Endodermal cell (in vitro differentiated cells): ENCODE measurements around the gene PARD6G. TPM values are rescaled to one million over a fixed set of nuclear protein-coding genes. Genes with fewer than 3 reads are reported as not detected.

Source experiments
- DNase-seq: peaks from one replicate; pipeline ENCODE4 v3.0.0-alpha.2; 2017
- H3K27ac ChIP-seq: 2 replicates; pipeline ENCODE4 v1.5.1; 2013; ENCODE audit warnings: mild to moderate bottlenecking, low read depth, low read length, moderate library complexity
- H3K27me3 ChIP-seq: 2 replicates; pipeline ENCODE4 v1.6.1; 2013; ENCODE audit warnings: mild to moderate bottlenecking, low read length, moderate library complexity; ENCODE audit not compliant: insufficient read depth, control insufficient read depth, poor library complexity, severe bottlenecking
- H3K36me3 ChIP-seq: 2 replicates; pipeline ENCODE4 v1.7.0; 2013; ENCODE audit warnings: mild to moderate bottlenecking, low read length, moderate library complexity; ENCODE audit not compliant: control insufficient read depth, insufficient read depth
- H3K4me1 ChIP-seq: one replicate; pipeline ENCODE4 v1.7.0; 2013; ENCODE audit warnings: low read length; ENCODE audit not compliant: control insufficient read depth, insufficient read depth
- H3K4me3 ChIP-seq: 2 replicates; pipeline ENCODE4 v1.5.1; 2013; ENCODE audit warnings: mild to moderate bottlenecking, low read length, moderate library complexity
- H3K9ac ChIP-seq: 2 replicates; pipeline ENCODE4 v1.6.1; 2013; ENCODE audit warnings: mild to moderate bottlenecking, low read length, moderate library complexity; ENCODE audit not compliant: poor library complexity, severe bottlenecking; ENCODE audit errors: extremely low read depth
- H3K9me3 ChIP-seq: 2 replicates; pipeline ENCODE4 v1.6.1; 2013; ENCODE audit warnings: mild to moderate bottlenecking, low read length, moderate library complexity; ENCODE audit not compliant: control insufficient read depth
- H3K27ac Mint-ChIP-seq: 2 replicates; pipeline ENCODE4 v1.8.0; 2020; ENCODE audit warnings: mixed read lengths
- H3K27me3 Mint-ChIP-seq: 2 replicates; pipeline ENCODE4 v1.8.0; 2021; ENCODE audit warnings: mild to moderate bottlenecking, mixed read lengths; ENCODE audit not compliant: insufficient read depth
- H3K36me3 Mint-ChIP-seq: 2 replicates; pipeline ENCODE4 v1.8.0; 2020; ENCODE audit warnings: low read depth, mixed read lengths
- H3K4me1 Mint-ChIP-seq: 2 replicates; pipeline ENCODE4 v1.8.0; 2020; ENCODE audit warnings: mixed read lengths
- H3K4me3 Mint-ChIP-seq: 2 replicates; pipeline ENCODE4 v1.8.0; 2020; ENCODE audit warnings: mild to moderate bottlenecking, moderate library complexity, mixed read lengths
- H3K9me3 Mint-ChIP-seq: 2 replicates; pipeline ENCODE4 v1.8.0; 2020; ENCODE audit warnings: mild to moderate bottlenecking, mixed read lengths
- CTCF ChIP-seq: fragments of 200-600 bp; sonication (generic); conservative IDR thresholded peaks from 2 replicates; pipeline ENCODE4 v1.5.0; 2021; ENCODE audit warnings: antibody characterized with exemption, mild to moderate bottlenecking
- WGBS, 2 experiments: methylation state at CpG; one replicate each; pipeline versions ENCODE4 v1.1.5 to v1.1.7; 2013; ENCODE audit warnings: missing lambda C conversion rate in 2 of 2, mixed read lengths in 1 of 2; ENCODE audit not compliant: insufficient coverage in 1 of 2, insufficient read length in 1 of 2; 5-methylcytosine and 5-hydroxymethylcytosine counted together
- total RNA-seq, 2 donors: library from RNA; stranded (reverse); fragmentation: NEBNext Ultra II Directional in 1 of 2; extraction: Animal tissue kit (Norgen Biotek cat#: 25700) in 1 of 2; gene quantifications; 2 replicates in 1 of 2; 3 replicates in 1 of 2; pipeline ENCODE4 v1.2.1, GENCODE V29; 2021

The PARD6G gene
- total RNA-seq, 2 donors from 2014 or later, result 15.4 to 17.3 TPM

DNA sequence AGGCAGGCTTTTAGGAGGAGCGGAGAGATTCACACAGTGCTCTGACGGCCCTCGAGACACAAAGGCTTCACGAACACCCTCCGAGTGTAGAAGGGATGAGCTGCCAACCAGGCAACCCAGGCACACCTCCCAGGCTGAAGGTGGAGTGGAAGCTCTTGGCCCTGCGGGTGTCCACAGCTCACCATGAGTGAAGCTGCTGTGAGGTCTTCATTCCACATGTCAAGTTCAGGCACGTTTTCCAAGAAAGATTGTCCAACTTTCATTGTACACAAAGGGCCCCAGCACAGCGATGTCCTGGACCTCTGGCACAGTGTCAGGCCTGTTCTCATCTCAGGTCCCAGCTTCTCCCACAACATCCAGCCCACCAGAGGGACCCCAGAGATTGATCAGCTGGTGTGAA, 13.4 kb downstream of the PARD6G start:
- no peak overlapping the region for H3K4me3 ChIP-seq
- DNase-seq, result no peak
- no peaks in the 10 kb centered on the region for H3K36me3 Mint-ChIP-seq
- H3K27ac ChIP-seq, result no peak overlapping the region
- H3K4me1 ChIP-seq, result no peaks in the 10 kb centered on the region
- peaks cover 9% of the 10 kb centered on the region for H3K27me3 Mint-ChIP-seq
- no peaks in the 10 kb centered on the region for H3K36me3 ChIP-seq
- no peak overlapping the region for H3K4me3 Mint-ChIP-seq
- H3K9ac ChIP-seq, result no peak overlapping the region
- H3K9me3 ChIP-seq, result no peaks in the 10 kb centered on the region
- peaks cover 9% of the 10 kb centered on the region for H3K9me3 Mint-ChIP-seq
- no peaks in the 10 kb centered on the region for H3K4me1 Mint-ChIP-seq
- H3K27me3 ChIP-seq, result no peaks in the 10 kb centered on the region
- TF ChIP-seq CTCF, result no peak
- 90 to 92% methylated on average over 6 to 8 of the region's 8 CpGs for WGBS, 2 experiments
- no peak overlapping the region for H3K27ac Mint-ChIP-seq

DNA sequence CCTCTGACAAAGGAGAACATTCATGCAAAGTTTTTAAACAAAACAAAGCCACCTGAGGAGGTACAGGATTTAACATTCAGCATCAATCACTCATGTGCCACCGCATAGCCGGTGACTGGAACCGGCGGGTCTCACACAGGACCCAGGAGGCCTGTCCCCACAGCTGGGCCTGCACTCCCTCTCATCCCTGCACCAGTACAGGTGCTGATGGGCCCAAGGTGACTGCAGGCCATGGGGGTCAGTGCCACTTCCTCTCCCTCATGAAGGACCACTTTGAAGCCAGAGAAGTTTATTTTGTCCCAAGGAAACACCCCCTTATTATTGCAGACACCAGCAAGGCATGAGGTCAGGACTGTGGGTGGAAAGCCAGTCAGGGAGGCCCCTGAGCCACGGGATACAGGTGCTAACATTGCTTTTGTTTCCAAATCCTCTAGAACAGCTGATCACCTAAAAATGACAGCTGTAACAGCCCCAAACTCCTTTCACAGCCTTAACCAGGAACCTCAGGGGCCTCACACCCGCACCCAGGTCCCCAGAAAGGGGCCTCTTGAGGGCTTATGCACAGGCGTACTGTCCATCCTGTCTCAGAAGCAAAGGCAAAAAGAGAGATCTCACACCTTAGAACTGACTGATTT, 14.0 kb downstream of the PARD6G start:
- Histone ChIP-seq H3K4me3 (no peak overlapping the region), H3K9me3 (no peaks in the 10 kb centered on the region), H3K36me3 (no peaks in the 10 kb centered on the region), H3K27ac (no peak overlapping the region), H3K27me3 (no peaks in the 10 kb centered on the region), H3K4me1 (no peaks in the 10 kb centered on the region), H3K9ac (no peak overlapping the region)
- H3K36me3 Mint-ChIP-seq, result no peaks in the 10 kb centered on the region
- no peak overlapping the region for H3K4me3 Mint-ChIP-seq
- H3K27me3 Mint-ChIP-seq, result peaks cover 9% of the 10 kb centered on the region
- peaks cover 9% of the 10 kb centered on the region for H3K9me3 Mint-ChIP-seq
- no peak overlapping the region for H3K27ac Mint-ChIP-seq
- 93 to 95% methylated on average over 4 to 7 of the region's 7 CpGs for WGBS, 2 experiments
- DNase-seq, result peak; percentile 31
- H3K4me1 Mint-ChIP-seq, result no peaks in the 10 kb centered on the region
- no peak for TF ChIP-seq CTCF

GRCh38 chr18:80232710-80233109, 14.6 kb downstream of the PARD6G start:
- no peaks in the 10 kb centered on the region for H3K4me1 ChIP-seq
- H3K36me3 ChIP-seq, result no peaks in the 10 kb centered on the region
- H3K9ac ChIP-seq, result no peak overlapping the region
- no peak overlapping the region for H3K4me3 Mint-ChIP-seq
- H3K27ac ChIP-seq, result no peak overlapping the region
- H3K4me3 ChIP-seq, result no peak overlapping the region
- no peak overlapping the region for H3K27ac Mint-ChIP-seq
- H3K4me1 Mint-ChIP-seq, result no peaks in the 10 kb centered on the region
- peak; percentile 26 for DNase-seq
- WGBS, 2 experiments, result 80 to 85% methylated on average over 2 to 4 of the region's 4 CpGs
- H3K9me3 Mint-ChIP-seq, result peaks cover 5% of the 10 kb centered on the region
- H3K27me3 ChIP-seq, result no peaks in the 10 kb centered on the region
- H3K9me3 ChIP-seq, result no peaks in the 10 kb centered on the region
- peaks cover 9% of the 10 kb centered on the region for H3K27me3 Mint-ChIP-seq
- TF ChIP-seq CTCF, result no peak
- H3K36me3 Mint-ChIP-seq, result no peaks in the 10 kb centered on the region
